GM19035 (cell line): ENCODE results near the gene PRR20D.
"Not testable (repeated sequence)": the region's sequence is repeated elsewhere in the genome, so short reads cannot be mapped to it uniquely, and the experiment has no call there.

Experiments
- ATAC-seq: cut with Tn5 transposase; IDR thresholded peaks from one replicate; pipeline ENCODE4 v1.9.1; 2021; ENCODE audit not compliant: unreplicated experiment

PRR20D gene

GRCh38 chr13:57160332-57160731, at the start of gene PRR20D:
Gene PRR20D (plus strand): TSS chr13:57160632. CDS start chr13:57161019, 387 bp downstream.
- ATAC-seq: not testable (repeated sequence)

GRCh38 chr13:57114945-57115344, 45.5 kb upstream of the PRR20D start:
- no peak for ATAC-seq

GRCh38 chr13:57123681-57124080, 36.8 kb upstream of the PRR20D start:
- ATAC-seq: no peak

- ATAC-seq: no peak
Measured at GRCh38 chr13:57128909-57129308, 31.5 kb upstream of the PRR20D start.

GRCh38 chr13:57136093-57136492, 24.3 kb upstream of the PRR20D start:
- no peak for ATAC-seq

GRCh38 chr13:57137585-57137984, 22.8 kb upstream of the PRR20D start:
- ATAC-seq: no peak

GRCh38 chr13:57138988-57139387, 21.4 kb upstream of the PRR20D start:
- ATAC-seq: no peak

GRCh38 chr13:57139781-57140180, 20.7 kb upstream of the PRR20D start:
- ATAC-seq: not testable (repeated sequence)

GRCh38 chr13:57140235-57140968, 20.0 kb upstream of the PRR20D start, which contains the start of gene PRR20A:
Gene PRR20A (plus strand): TSS chr13:57140918. CDS start chr13:57141305, 387 bp downstream.
- not testable (repeated sequence) for ATAC-seq

- ATAC-seq: not testable (repeated sequence)
Measured at GRCh38 chr13:57147188-57147587, 13.2 kb upstream of the PRR20D start, which contains the start of gene PRR20B. Gene PRR20B (plus strand): TSS chr13:57147488. CDS start chr13:57147875, 387 bp downstream.

- not testable (repeated sequence) for ATAC-seq
Measured at GRCh38 chr13:57148106-57148505, 12.3 kb upstream of the PRR20D start.

GRCh38 chr13:57153761-57154160, 6.7 kb upstream of the PRR20D start, which contains the start of gene PRR20C:
Gene PRR20C (plus strand): TSS chr13:57154061. CDS start chr13:57154448, 387 bp downstream.
- not testable (repeated sequence) for ATAC-seq

- not testable (repeated sequence) for ATAC-seq
Measured at GRCh38 chr13:57166897-57167296, 6.5 kb downstream of the PRR20D start, which contains the start of gene PRR20E. Gene PRR20E (plus strand): TSS chr13:57167197. CDS start chr13:57167584, 387 bp downstream.

GRCh38 chr13:57191667-57192066, 31.2 kb downstream of the PRR20D start:
- no peak for ATAC-seq

- no peak for ATAC-seq
Measured at GRCh38 chr13:57212989-57213388, 52.6 kb downstream of the PRR20D start.
